Tibial nerve (tissue), 4 donors: ENCODE measurements around the gene COMT. TPM values are rescaled to one million over a fixed set of nuclear protein-coding genes. Genes with fewer than 3 reads are reported as not detected.

Source experiments
- DNase-seq, 2 donors: peaks; one replicate each; pipeline ENCODE4 v3.0.0-alpha.2; 2019; ENCODE audit warnings: low spot score in 2 of 2
- H3K27ac ChIP-seq, 4 donors: fragments of 200-600 bp; sonication (generic) in 3 of 4; one replicate each; pipeline ENCODE4 v1.5.1; 2017 to 2019; ENCODE audit warnings: mild to moderate bottlenecking in 1 of 4
- H3K27me3 ChIP-seq, 2 donors: fragments of 200-600 bp; sonication (generic) in 1 of 2; one replicate each; pipeline versions ENCODE4 v1.5.1 to v1.6.0; 2017 to 2019
- H3K36me3 ChIP-seq, 3 donors: fragments of 200-600 bp; sonication (generic); one replicate each; pipeline ENCODE4 v1.5.1; 2018 to 2019
- H3K4me1 ChIP-seq, 4 donors: fragments of 200-600 bp; sonication (generic) in 3 of 4; one replicate each; pipeline ENCODE4 v1.5.1; 2017 to 2019
- H3K4me3 ChIP-seq, 4 donors: fragments of 200-600 bp; sonication (generic) in 3 of 4; one replicate each; pipeline ENCODE4 v1.5.1; 2017 to 2019; ENCODE audit warnings: mild to moderate bottlenecking in 1 of 4, moderate library complexity in 1 of 4
- H3K9me3 ChIP-seq, 4 donors: fragments of 200-600 bp; sonication (generic) in 3 of 4; one replicate each; pipeline ENCODE4 v1.5.1; 2017 to 2019
- CTCF ChIP-seq, 5 experiments: fragments of 200-600 bp in 3 of 5; fragments of 450-650 bp in 2 of 5; sonication (generic) in 3 of 5; IDR thresholded peaks; one replicate each; pipeline ENCODE4 v1.5.1; 2016 to 2019; ENCODE audit warnings: antibody characterized with exemption in 5 of 5, mild to moderate bottlenecking in 3 of 5, moderate library complexity in 2 of 5
- EP300 ChIP-seq, 2 donors: sonication (generic); formaldehyde crosslinking; IDR thresholded peaks; one replicate each; pipeline ENCODE4 v1.6.1; 2017; ENCODE audit warnings: antibody characterized with exemption in 2 of 2, mild to moderate bottlenecking in 1 of 2
- POLR2A ChIP-seq, 2 donors: fragments of 450-650 bp; IDR thresholded peaks; one replicate each; pipeline ENCODE4 v1.6.1; 2017; ENCODE audit warnings: antibody characterized with exemption in 2 of 2, mild to moderate bottlenecking in 2 of 2, moderate library complexity in 2 of 2
- WGBS, 2 donors: methylation state at CpG; one replicate each; pipeline ENCODE4 v1.1.5; 2018; 5-methylcytosine and 5-hydroxymethylcytosine counted together
- total RNA-seq, 4 donors: library from RNA; depleted of rRNA; stranded (reverse); fragments of >200 nt; gene quantifications; one replicate each; pipeline ENCODE4 v1.1.0, GENCODE V29; 2016

Gene COMT
- total RNA-seq, 4 donors from 2014 or later: 212 to 306 (median 240) TPM

- H3K9me3 ChIP-seq: peaks cover 0 to 15% (median 7%) of the 10 kb centered on the region in 4 donors
- no peaks in the 10 kb centered on the region for H3K36me3 ChIP-seq
- DNase-seq: no peak
- 72 to 75% methylated on average over 11 of the region's 11 CpGs for WGBS, 2 donors
- TF ChIP-seq EP300 (IDR thresholded peaks at IDR 0.05) (no peak), POLR2A (IDR thresholded peaks at IDR 0.05) (no peak), CTCF (IDR thresholded peaks at IDR 0.05) (no peak)
- H3K4me3 ChIP-seq: no peak overlapping the region
- H3K4me1 ChIP-seq: peaks cover 0 to 62% (median 39%) of the 10 kb centered on the region in 4 donors
- peak overlapping the region in 3 of 4 donors; percentile 6 to 93 (median 87) for H3K27ac ChIP-seq
- no peaks in the 10 kb centered on the region for H3K27me3 ChIP-seq
Observed at GRCh38 chr22:20001082-20001638, 59.6 kb downstream of the COMT start.

GRCh38 chr22:20002128-20002527 lies 60.6 kb downstream of the COMT start:
- no peaks in the 10 kb centered on the region for H3K36me3 ChIP-seq
- H3K9me3 ChIP-seq: peaks cover 0 to 15% (median 7%) of the 10 kb centered on the region in 4 donors
- 45 to 47% methylated on average over 9 of the region's 9 CpGs for WGBS, 2 donors
- H3K27me3 ChIP-seq: no peaks in the 10 kb centered on the region
- peaks cover 0 to 52% (median 30%) of the 10 kb centered on the region in 4 donors for H3K4me1 ChIP-seq
- H3K27ac ChIP-seq: peak overlapping the region; percentile 24 to 93 (median 70)
- no peak for DNase-seq
- TF ChIP-seq CTCF (IDR thresholded peaks at IDR 0.05): no peak
- TF ChIP-seq EP300 (IDR thresholded peaks at IDR 0.05): no peak
- TF ChIP-seq POLR2A (IDR thresholded peaks at IDR 0.05): no peak
- no peak overlapping the region for H3K4me3 ChIP-seq

- WGBS, 2 donors: 48 to 60% methylated on average over 2 of the region's 2 CpGs
- TF ChIP-seq POLR2A (IDR thresholded peaks at IDR 0.05) (no peak), EP300 (IDR thresholded peaks at IDR 0.05) (no peak), CTCF (IDR thresholded peaks at IDR 0.05) (no peak)
- H3K36me3 ChIP-seq: no peaks in the 10 kb centered on the region
- peak overlapping the region; percentile 24 to 93 (median 70) for H3K27ac ChIP-seq
- peaks cover 0 to 15% (median 7%) of the 10 kb centered on the region in 4 donors for H3K9me3 ChIP-seq
- H3K27me3 ChIP-seq: no peaks in the 10 kb centered on the region
- no peak overlapping the region for H3K4me3 ChIP-seq
- no peak for DNase-seq
- peaks cover 0 to 47% (median 27%) of the 10 kb centered on the region in 4 donors for H3K4me1 ChIP-seq
Observed at GRCh38 chr22:20002636-20003035, 61.1 kb downstream of the COMT start.

- no peak for DNase-seq
- Histone ChIP-seq H3K36me3 (no peaks in the 10 kb centered on the region), H3K27me3 (no peaks in the 10 kb centered on the region), H3K4me1 (peaks cover 0 to 42% (median 23%) of the 10 kb centered on the region in 4 donors), H3K4me3 (no peak overlapping the region), H3K27ac (no peak overlapping the region), H3K9me3 (peaks cover 0 to 15% (median 7%) of the 10 kb centered on the region in 4 donors)
- 94 to 98% methylated on average over 1 of the region's 1 CpG for WGBS, 2 donors
- TF ChIP-seq CTCF (IDR thresholded peaks at IDR 0.05): no peak
- TF ChIP-seq EP300 (IDR thresholded peaks at IDR 0.05): no peak
- TF ChIP-seq POLR2A (IDR thresholded peaks at IDR 0.05): no peak
Observed at GRCh38 chr22:20003304-20003703, 61.7 kb downstream of the COMT start.

- Histone ChIP-seq H3K9me3 (peaks cover 0 to 15% (median 7%) of the 10 kb centered on the region in 4 donors), H3K4me1 (peaks cover 0 to 41% (median 12%) of the 10 kb centered on the region in 4 donors), H3K27me3 (no peaks in the 10 kb centered on the region), H3K27ac (no peak overlapping the region), H3K36me3 (no peaks in the 10 kb centered on the region), H3K4me3 (no peak overlapping the region)
- DNase-seq: no peak
- TF ChIP-seq POLR2A (IDR thresholded peaks at IDR 0.05) (no peak), CTCF (IDR thresholded peaks at IDR 0.05) (no peak), EP300 (IDR thresholded peaks at IDR 0.05) (no peak)
- WGBS, 2 donors: 93 to 97% methylated on average over 3 of the region's 3 CpGs
Observed at GRCh38 chr22:20004464-20004863, 62.9 kb downstream of the COMT start.
